Left renal pelvis (tissue), 4 donors: ENCODE results near the gene SLC6A3. TPM values are rescaled to one million over a fixed set of nuclear protein-coding genes. Genes with fewer than 3 reads are reported as not detected.
A peak's percentile ranks its signal among the peaks of the same experiment; 100 is the strongest.

ENCODE experiments used
- DNase-seq, 4 donors: peaks; one replicate each; pipeline ENCODE4 v3.0.0-alpha.2; 2013; ENCODE audit warnings: low read depth in 4 of 4, low spot score in 3 of 4
- polyA plus RNA-seq, 4 donors: library from polyadenylated mRNA; unstranded; fragments of 120-200 nt; gene quantifications; one replicate each; pipeline ENCODE4 v1.2.1, GENCODE V29; 2013; ENCODE audit not compliant: insufficient read length in 4 of 4

SLC6A3 gene
- polyA plus RNA-seq, 4 donors: 0.14 to 0.72 (median 0.56) TPM

DNA sequence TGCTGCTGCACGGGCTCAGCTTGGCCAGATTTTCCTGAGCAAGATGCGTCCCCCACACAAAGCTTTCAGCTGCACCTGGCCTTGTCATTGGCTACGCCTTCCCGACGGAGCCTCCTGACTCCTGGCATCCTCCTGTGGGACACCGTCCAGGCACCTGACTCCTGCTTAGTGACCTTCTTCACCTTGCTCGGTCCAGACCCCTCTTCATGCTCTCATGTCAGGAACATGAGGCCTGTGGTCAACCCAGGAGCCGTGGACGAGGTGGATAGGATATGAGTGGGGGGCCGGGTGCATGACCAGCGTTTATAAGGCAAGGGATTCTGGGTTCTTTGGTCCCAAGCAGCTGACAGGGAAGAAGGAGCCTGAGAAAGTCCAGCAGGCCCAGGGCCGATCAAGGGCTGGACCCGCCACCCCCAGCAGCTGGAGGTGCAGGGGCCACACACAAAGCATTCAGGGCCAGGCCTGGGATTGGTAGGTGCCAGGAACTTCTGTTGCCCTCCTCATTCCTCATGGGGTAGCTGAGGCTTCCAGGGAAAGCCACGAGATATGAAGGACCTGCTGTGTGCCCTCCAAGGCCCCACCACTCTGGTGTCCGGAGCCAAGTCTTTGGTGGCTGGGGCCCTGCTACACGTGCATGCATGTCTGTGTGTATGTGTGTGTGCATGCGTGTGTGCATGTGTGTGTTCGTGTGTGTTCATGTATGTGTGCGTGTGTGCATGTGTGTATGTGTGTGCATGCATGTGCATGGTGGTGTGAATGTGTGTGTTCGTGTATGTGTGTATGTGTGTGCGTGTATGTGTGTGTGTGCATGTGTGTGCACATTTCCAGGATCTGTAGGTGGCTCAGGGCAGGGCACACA is 34.9 kb downstream of the SLC6A3 start:
- DNase-seq: no peak

DNA sequence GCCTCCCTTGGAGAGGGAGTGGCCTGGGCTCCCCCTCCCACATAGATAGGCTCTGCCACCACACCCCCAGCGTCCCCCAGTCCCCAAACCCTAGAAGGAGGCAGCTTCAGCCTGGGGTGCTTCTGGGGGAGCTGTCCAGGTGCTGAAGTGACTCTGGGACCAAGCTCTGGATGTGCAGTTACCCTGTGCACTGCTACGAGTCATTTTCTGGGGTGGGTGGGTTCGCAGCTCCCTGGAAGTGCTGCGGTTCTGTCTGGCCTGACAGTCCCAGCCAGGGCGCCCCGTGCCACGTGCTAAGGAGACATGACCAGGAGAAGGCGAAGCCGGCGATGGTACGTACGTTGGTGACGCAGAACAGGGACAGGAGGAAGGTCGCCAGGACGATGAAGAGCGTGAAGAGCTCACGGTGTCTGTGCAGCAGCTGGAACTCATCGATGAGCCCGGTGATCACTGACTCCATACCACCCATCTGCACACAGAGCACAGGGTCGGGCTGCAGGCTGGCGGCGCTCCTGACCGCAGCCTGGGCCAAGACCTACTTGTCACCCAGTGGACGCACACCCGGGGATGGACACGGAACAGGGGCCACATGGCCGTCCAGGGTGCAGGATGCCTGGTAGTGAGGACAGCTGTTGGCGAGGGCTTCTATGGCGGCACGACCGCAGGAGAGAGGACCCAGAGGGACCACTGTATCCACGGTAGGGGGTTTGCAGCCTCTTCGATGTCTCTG is 35.7 kb downstream of the SLC6A3 start:
- peak in 1 of 4 donors; percentile 4 for DNase-seq

DNA sequence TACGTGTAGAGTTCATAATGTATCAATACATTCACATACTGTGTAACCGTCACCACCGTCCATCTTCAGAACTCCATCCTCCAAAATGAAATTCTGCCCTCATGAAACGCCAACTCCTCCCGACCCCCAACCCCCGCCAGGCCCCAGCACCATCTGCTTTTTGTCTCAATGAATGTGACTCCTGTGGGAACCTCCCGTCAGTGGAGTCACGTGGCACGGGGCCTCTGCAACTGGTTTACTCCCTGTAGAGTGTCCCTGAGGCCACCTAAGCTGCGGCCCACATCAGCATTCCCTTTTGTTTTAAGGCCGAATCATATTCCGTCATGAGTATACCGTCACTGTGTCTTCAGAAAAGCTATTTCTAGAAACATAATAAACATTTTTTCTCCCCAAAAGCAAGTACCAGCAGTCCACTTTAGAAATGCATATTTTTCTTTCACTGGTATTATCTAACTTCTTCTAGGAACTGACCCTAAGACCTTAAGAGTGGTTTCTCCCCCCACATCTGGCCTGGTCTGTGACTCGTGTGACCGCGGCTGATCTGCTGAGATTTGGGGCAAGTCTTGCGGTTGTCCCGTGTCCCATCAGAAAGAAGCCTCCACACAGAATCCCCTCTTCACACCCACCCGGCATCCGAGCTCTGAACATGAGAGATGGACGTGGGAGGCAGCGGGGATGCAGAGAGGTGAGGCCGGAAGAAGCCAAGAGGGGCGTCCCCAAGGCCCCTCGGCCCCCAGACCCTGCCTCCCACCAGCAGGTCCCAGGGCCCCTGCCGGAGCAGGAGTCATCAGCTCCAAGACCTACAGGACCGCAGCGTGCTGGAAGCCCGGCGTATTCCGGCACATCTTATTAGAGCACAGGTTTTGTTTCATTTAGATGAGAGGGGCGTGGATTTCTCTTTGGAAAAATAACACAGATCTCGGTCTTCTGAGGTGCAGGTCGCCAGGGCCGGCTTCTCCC is 38.3 kb downstream of the SLC6A3 start:
- no peak for DNase-seq

DNA sequence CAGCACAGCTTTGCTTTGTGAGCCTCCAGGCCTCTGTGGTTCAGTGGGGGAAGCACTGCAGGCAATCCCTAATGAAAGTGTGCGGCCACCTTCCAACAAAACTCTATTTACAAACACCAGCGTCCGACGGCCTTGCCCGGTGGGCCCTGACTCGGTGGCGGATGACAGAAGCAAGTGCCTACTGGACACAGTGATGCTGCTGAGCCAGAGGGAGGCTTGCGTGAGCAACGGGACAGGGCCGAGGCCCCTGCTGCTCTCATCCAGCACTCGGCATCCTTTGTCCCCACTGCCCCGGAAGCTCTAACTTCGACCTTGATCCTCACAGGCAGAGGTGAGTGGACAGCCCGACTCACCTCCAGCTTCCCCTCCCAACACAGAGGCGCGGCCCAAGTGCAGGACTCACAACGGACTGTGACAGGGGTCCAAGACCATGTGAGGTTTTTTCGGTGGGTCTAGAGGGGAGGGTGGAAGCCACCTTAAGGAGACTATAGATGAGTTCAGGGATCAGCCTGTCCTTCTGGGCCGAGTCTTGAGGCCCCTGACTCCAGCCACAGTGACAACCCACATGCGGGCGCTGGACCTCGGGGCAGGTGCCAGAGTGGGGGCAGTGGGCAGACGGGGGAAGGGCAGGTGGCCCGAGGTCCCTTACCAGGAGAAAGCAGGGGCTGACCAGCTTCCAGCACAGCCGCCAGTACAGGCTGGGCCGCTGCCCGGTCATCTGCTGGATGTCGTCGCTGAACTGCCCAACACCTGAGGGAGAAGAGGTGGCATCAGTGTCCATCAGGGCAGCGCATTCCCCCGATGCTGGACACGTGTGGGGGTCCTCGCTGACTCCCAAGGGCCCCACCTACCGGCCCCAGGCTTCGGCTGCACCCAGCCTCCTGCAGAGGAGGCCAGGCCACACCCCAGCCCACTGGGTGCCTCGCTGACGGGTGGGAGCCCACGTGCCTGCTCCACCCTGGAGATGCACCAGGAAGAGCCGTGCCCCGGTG is 39.4 kb downstream of the SLC6A3 start:
- no peak for DNase-seq

DNA sequence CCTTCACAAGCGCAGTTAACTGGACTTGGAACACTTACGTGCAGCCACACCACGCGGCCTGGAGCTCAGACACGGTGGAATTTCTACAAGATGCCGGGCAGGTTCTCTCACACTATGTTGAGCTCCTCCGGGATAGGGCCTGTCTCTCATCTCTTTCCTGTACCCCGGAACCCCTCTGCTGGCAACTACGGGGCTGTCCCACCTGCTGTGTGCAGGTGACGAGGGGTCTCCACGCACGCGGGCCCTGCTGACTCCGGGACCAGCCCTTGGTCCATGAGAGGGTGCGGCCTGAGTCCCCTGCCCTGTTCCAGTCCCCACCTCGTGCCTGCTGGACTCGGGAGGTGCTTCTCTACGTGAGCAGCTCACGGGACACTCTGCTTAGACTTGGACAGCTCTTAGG is 40.1 kb downstream of the SLC6A3 start:
- DNase-seq: no peak

DNA sequence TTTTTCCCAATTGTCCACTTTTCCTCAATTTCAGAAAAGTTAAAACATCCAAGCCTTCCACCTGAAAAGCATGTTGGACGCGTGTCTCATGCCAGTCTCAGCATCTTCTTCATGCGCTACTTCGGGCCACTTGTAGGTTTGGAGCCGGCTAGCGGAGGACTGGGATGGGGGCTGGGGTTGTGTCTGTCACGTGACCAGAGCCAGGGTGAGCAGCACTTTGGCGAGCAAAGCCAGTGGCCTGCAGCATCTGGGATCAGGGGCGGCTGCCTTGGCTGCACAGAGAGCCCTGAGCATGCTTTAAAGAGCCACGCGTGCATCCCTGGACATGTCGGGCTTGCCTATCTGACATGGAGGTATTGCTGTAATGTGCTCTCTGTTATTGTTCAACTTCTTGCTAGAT is 41.2 kb downstream of the SLC6A3 start:
- no peak for DNase-seq

DNA sequence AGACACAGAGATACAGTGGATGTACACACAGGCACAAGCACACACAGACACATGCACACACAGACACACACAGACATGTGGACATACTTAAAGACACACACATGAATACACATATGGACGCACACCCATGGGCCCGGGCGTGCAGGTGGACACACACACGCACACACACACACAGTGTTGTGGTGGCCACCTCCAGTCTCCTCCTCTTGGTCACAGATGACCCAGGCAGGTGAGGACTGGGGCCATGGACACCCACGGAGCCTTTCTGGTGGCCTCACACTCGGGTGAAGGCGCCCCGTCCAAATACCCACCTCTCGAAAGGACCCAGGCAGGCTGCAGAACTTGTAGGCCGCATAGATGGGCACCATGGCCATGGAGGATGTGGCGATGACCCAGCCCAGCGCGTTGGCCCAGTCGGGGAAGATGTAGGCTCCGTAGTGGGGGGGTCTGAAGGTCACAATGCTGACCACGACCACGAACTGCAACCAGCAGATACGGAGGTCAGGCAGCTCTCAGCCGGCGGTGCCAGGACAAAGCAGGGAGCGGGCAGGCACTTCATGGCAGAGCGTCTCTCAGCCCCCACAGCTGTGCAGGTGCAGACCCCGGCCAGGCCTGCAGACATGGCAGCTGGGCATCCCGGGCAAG is 42.5 kb downstream of the SLC6A3 start:
- no peak for DNase-seq

DNA sequence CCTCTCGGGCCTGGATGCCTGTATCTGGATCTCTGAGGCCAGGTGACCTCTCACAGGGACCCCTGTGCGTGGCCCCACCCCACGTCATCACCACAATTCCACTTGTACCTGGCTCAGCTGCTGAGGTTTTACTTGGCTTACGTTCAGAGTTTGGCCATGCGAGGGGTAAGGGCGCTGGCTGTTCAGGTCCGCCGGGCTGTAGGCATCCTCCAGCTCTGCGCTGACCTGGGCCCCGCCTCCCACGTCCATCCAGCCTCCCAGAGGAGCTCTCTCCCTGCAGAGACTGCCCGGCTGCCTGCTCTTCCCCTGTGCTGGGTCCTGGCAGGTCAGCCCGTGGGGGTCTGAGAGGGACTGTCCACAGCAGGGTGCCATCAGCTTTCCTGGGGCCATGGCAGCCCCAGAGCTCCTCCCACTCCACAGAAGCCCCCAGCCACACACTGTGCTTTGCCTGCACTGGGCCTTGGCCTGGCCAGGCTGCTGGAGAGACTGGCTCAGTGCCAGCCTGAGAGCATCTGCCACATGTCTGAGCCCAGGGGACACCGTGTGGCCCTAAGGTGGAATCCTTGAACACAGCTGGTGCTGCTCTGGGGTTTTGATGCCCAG is 43.6 kb downstream of the SLC6A3 start:
- no peak for DNase-seq

DNA sequence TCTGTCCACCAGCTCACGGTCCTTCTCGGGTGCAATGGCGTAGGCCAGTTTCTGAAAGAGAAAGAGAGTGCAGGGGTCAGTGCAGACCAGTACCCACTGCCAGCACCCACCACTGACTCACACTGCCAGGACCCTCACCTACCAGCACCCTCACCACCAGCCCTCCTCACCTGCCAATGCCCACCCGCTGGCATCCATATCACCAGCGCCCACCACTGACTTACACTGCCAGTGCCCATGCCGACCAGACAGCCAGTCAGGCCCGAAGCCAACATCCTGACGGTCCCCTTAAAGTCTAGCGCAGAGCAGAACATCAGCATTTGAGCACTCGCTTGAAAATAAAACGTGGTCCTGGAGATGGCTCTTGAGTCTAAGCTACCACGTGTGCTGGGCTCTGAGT is 44.3 kb downstream of the SLC6A3 start:
- DNase-seq: no peak

DNA sequence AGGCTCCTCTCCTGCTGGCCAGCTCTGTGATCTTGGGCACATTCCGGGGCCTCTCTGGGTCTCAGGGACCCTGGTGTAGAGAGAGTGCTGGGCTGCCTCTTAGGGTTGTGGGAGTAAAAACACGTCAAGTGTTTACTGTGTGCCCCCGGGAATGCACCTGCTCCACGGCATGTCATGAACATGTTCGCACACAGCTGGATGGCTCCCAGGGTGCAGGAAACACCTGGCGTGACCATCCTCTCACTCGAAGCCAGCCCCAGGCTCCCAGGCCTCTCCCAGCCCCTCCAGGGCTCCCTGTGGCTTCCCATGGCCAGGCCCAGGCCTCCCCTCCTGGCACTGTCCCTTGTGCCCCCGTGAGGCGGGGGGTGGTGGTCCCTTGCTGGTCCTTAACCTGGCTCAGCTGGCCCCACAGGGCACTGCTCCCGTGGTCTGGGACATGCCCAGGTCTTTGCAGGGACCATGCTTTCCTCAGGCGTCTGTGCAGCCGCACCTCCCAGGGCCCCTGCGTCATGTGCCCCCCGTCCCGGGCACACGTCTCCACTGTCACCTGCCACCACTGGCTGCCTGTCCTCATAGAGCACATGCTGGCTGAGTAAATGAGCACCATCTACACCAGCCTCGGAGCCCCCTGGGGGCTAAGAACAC is 44.9 kb downstream of the SLC6A3 start:
- no peak for DNase-seq

DNA sequence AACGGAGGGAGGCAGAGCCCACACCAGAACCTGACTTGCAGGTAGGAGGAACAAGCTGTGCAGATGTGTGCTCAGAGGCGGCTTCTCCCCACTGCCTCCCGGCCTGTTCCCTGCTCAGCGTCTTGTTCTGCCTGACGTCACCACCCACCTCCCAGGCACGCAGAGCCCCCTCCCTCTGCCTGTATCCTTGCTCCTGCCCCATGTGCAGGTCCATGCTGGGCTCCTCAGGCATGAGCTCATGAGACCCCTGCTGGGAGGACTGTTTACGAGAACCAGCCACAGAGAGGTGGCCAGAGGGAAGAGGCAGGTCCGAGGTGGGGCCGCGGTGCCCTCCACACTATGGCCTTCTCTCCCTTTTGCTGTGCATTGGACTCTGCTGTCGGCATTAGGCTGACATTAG is 45.5 kb downstream of the SLC6A3 start:
- no peak for DNase-seq

DNA sequence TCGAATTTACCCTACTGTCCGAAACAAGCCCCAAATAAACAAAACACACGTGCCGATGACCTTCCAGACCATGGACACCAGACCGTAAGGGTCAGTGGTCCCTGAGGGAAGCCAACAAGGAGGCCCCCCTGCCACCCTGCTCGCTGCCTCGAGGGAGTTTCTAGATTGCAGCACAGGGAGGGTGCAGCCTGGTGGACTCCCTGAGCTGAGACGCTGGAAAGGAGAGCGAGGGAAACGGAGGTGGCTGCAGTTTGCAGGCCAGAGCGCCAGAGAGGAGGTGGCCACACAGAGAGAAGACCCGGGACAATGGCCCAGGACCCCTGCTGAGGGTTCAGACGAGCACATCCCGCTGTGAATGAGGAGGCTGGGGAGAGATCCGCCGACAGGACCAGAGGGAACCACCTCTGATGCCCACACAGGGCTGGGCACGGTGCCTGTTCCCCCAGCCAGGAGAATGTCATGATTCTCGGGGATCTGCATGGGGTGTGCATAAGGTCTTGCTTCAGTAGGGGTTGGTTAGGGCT is 48.9 kb downstream of the SLC6A3 start:
- DNase-seq: no peak

DNA sequence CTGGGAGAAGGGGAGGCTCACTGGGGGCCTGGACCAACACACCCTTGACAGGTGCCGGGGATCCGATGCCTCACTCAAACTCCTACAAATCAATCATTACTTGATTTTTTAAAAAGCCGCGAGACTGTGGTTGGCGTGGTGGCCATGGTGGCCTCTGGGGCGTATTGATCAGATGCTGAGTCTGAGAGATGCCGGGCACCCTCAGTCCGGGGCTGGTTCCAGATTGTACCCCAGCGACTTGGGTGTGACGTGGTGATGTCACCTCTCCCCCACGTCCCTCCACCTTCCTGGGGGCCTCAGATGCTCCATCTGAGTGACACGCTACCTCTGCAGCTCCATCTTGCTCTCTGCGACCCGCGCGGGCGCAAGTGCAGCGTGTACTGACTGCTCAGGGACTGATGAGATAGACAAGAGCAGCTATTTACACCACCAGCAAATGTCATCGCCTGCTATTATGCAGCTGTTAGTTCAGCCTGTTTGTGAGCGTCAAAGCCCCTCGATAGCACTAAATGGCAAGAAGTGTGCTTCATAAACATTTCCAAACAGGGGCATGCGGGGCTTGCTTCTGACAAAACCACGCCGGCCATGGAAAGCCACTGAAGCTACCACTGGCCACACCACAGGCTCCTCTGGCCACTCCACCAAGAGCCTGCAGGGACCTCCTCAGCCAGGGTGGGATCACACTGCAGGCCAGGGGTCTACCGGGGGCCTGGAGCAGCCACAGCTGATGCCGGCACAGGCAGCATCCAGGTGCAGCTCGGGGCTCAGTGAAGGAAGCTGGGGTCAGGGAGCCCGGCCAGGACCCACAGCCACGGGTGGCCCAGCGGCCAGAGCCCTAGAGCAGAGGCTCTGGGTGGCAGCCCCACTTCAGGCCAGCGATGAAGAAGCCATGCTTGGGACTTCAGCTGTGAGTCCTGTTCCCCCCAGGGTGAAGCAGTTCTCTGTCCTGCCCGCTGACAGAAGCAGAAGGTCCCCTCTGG is 50.1 kb downstream of the SLC6A3 start:
- DNase-seq: no peak

DNA sequence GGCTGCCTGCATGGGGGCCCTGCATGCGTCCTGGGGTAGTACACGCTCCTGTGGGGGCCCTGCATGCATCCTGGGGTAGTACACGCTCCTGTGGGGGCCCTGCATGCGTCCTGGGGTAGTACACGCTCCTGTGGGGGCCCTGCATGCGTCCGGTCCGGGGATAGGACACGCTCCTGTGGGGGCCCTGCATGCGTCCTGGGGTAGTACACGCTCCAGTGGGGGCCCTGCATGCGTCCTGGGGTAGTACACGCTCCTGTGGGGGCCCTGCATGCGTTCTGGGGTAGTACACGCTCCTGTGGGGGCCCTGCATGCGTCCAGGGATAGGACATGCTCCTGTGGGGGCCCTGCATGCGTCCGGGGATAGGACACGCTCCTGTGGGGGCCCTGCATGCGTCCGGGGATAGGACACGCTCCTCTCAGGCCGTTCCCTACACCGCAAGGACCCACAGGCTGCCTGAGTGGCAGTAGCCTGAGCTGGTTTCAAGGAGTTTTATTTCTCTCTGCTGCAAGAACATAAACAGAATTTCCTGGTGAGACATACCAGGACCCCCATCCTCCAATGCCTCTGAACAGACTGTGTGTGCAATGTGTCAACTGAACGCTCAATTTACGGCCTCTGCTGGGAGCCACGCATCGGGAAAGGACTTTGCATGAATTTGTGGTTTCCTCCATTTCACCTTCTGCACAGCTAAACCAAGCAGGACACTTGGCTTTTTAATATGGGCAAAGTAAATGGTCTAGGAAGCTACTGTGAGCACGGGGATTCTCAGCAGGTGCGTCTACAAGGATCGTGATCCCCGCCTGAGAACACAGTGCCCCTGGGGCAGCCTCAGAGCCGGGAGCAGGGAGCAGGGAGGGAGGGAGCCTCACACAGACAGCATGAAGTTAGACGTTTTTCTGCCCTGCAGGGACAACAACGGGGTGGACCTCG is 51.4 kb downstream of the SLC6A3 start:
- DNase-seq: no peak

DNA sequence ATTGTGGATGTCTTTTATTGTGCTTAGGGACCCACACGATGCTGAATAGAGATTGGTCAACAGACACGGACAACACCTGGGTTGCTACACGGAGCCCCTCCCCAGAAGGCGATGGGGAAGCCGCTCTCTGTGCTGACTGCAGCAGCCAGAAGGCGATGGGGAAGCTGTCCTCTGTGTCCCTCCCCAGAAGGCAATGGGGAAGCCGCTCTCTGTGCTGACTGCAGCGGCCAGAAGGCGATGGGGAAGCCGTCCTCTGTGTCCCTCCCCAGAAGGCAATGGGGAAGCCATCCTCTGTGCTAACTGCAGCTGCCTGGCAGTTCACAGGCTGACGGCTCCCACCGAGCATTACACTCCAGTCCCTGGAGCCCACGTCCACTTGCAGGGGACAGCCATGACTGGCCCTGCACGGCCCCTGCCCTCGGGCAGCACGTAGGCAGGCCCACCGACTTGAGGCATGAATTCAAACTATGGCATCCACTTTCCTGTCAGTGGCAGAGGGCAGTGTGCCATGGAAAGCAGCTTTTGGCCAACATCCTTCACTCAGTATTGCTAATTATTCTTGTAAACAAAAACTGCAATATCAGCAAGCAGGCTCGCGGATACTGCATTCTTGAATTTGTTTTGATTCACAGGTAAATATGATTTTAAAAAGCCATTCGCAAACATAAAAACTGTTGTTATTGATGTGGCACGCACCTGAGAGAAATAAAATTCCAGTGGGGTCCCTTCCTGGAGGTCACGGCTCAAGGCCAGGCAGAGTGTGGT is 52.3 kb downstream of the SLC6A3 start:
- DNase-seq: no peak
